ENCODE data around the gene NTMT2. TPM values are rescaled to one million over a fixed set of nuclear protein-coding genes. Genes with fewer than 3 reads are reported as not detected.

NTMT2 gene
- polyA plus RNA-seq, 1 donor from 2014 or later, result 0.27 TPM

DNA sequence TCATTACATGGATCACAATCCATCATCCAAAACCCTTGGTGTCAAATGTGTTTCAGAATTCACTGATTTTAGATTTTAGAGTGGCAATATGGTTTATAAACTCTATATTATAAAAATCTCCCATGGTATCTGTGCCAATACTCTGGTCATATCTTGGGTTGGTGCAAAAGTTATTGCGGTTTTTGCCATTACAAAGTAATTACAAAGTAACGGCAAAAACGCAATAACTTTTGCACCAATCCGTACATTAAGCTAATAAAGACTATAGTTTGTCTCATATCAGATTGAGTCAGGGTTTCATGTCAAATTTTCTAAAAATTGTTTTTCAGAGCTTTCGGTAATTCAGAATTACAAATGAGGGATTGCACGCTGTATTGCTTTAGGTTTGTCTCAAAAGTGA is 23.4 kb upstream of the NTMT2 start:
- Histone ChIP-seq H3K27ac (ENCODE audit: low read length) (no peak overlapping the region), H3K4me2 (ENCODE audit: low read length) (no peak overlapping the region), H3K79me2 (replicated peaks; ENCODE audit: insufficient read depth, low read length) (no peaks in the 10 kb centered on the region), H3K9me2 (ENCODE audit: insufficient read depth, low read length) (no peaks in the 10 kb centered on the region), H3K36me3 (ENCODE audit: insufficient read depth, low read length) (no peaks in the 10 kb centered on the region), H3F3A (ENCODE audit: insufficient read depth, low read length, poor library complexity, severe bottlenecking) (no peaks in the 10 kb centered on the region), H3K9me3 (ENCODE audit: low read length) (no peaks in the 10 kb centered on the region), H3K27me3 (ENCODE audit: insufficient read depth, low read depth, low read length) (no peaks in the 10 kb centered on the region), H3K9ac (ENCODE audit: low read length) (no peak overlapping the region), H2AFZ (ENCODE audit: low read depth, low read length) (no peak overlapping the region), H3K4me3 (ENCODE audit: low read length) (no peak overlapping the region), H4K20me1 (ENCODE audit: insufficient read depth) (no peaks in the 10 kb centered on the region)
- TF ChIP-seq MXI1 (conservative IDR thresholded peaks at IDR 0.05; ENCODE audit: poor library complexity, severe bottlenecking) (no peak), POLR2AphosphoS5 (IDR thresholded peaks at IDR 0.05) (no peak), EZH2 (IDR thresholded peaks at IDR 0.05; ENCODE audit: borderline replicate concordance, insufficient read depth, low read length, poor library complexity, severe bottlenecking) (no peak), EP300 (conservative IDR thresholded peaks at IDR 0.05; ENCODE audit: poor library complexity, severe bottlenecking) (no peak), TAF1 (IDR thresholded peaks at IDR 0.05; ENCODE audit: low read depth) (no peak), SMC3 (conservative IDR thresholded peaks at IDR 0.05; ENCODE audit: poor library complexity) (no peak)
- TF ChIP-seq, protein P1, sequence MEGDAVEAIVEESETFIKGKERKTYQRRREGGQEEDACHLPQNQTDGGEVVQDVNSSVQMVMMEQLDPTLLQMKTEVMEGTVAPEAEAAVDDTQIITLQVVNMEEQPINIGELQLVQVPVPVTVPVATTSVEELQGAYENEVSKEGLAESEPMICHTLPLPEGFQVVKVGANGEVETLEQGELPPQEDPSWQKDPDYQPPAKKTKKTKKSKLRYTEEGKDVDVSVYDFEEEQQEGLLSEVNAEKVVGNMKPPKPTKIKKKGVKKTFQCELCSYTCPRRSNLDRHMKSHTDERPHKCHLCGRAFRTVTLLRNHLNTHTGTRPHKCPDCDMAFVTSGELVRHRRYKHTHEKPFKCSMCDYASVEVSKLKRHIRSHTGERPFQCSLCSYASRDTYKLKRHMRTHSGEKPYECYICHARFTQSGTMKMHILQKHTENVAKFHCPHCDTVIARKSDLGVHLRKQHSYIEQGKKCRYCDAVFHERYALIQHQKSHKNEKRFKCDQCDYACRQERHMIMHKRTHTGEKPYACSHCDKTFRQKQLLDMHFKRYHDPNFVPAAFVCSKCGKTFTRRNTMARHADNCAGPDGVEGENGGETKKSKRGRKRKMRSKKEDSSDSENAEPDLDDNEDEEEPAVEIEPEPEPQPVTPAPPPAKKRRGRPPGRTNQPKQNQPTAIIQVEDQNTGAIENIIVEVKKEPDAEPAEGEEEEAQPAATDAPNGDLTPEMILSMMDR (IDR thresholded peaks at IDR 0.05; ENCODE audit: poor library complexity, severe bottlenecking), result no peak
- TF ChIP-seq, protein P2, sequence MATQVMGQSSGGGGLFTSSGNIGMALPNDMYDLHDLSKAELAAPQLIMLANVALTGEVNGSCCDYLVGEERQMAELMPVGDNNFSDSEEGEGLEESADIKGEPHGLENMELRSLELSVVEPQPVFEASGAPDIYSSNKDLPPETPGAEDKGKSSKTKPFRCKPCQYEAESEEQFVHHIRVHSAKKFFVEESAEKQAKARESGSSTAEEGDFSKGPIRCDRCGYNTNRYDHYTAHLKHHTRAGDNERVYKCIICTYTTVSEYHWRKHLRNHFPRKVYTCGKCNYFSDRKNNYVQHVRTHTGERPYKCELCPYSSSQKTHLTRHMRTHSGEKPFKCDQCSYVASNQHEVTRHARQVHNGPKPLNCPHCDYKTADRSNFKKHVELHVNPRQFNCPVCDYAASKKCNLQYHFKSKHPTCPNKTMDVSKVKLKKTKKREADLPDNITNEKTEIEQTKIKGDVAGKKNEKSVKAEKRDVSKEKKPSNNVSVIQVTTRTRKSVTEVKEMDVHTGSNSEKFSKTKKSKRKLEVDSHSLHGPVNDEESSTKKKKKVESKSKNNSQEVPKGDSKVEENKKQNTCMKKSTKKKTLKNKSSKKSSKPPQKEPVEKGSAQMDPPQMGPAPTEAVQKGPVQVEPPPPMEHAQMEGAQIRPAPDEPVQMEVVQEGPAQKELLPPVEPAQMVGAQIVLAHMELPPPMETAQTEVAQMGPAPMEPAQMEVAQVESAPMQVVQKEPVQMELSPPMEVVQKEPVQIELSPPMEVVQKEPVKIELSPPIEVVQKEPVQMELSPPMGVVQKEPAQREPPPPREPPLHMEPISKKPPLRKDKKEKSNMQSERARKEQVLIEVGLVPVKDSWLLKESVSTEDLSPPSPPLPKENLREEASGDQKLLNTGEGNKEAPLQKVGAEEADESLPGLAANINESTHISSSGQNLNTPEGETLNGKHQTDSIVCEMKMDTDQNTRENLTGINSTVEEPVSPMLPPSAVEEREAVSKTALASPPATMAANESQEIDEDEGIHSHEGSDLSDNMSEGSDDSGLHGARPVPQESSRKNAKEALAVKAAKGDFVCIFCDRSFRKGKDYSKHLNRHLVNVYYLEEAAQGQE (IDR thresholded peaks at IDR 0.05; ENCODE audit: borderline replicate concordance), result no peak

DNA sequence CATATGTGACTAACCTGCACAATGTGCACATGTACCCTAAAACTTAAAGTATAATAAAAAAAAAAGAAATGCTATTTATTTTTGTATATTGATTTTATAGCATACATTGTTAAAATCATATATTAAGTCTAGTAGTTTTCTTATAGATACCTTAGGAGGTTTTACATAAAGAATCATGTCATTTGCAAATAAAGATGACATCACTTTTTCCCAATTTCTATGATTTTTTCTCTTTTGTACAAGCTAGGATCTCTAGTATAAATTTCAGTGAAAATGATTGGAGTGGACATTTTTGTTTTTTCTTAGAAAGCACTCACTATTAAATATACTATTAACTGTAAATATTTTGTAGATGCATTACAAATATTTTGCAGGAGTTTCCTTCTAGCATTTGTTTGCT is 20.5 kb upstream of the NTMT2 start:
- TF ChIP-seq, protein P2 (IDR thresholded peaks at IDR 0.05; ENCODE audit: borderline replicate concordance), result no peak
- TF ChIP-seq POLR2AphosphoS5 (IDR thresholded peaks at IDR 0.05) (no peak), EP300 (conservative IDR thresholded peaks at IDR 0.05; ENCODE audit: poor library complexity, severe bottlenecking) (no peak), MXI1 (conservative IDR thresholded peaks at IDR 0.05; ENCODE audit: poor library complexity, severe bottlenecking) (no peak), SMC3 (conservative IDR thresholded peaks at IDR 0.05; ENCODE audit: poor library complexity) (no peak), RAD21 (conservative IDR thresholded peaks at IDR 0.05) (no peak), TAF1 (IDR thresholded peaks at IDR 0.05; ENCODE audit: low read depth) (no peak), EZH2 (IDR thresholded peaks at IDR 0.05; ENCODE audit: borderline replicate concordance, insufficient read depth, low read length, poor library complexity, severe bottlenecking) (no peak)
- TF ChIP-seq, protein P1 (IDR thresholded peaks at IDR 0.05; ENCODE audit: poor library complexity, severe bottlenecking), result no peak
- Histone ChIP-seq H3K79me2 (replicated peaks; ENCODE audit: insufficient read depth, low read length) (no peaks in the 10 kb centered on the region), H3K4me2 (ENCODE audit: low read length) (no peak overlapping the region), H3K9ac (ENCODE audit: low read length) (no peak overlapping the region), H3K4me3 (ENCODE audit: low read length) (no peak overlapping the region), H3K9me3 (ENCODE audit: low read length) (no peaks in the 10 kb centered on the region), H3K36me3 (ENCODE audit: insufficient read depth, low read length) (no peaks in the 10 kb centered on the region), H3F3A (ENCODE audit: insufficient read depth, low read length, poor library complexity, severe bottlenecking) (no peaks in the 10 kb centered on the region), H4K20me1 (ENCODE audit: insufficient read depth) (no peaks in the 10 kb centered on the region), H2AFZ (ENCODE audit: low read depth, low read length) (no peak overlapping the region), H3K27ac (ENCODE audit: low read length) (no peak overlapping the region), H3K9me2 (ENCODE audit: insufficient read depth, low read length) (no peaks in the 10 kb centered on the region), H3K27me3 (ENCODE audit: insufficient read depth, low read depth, low read length) (no peaks in the 10 kb centered on the region)
